NB4 (cell line): ENCODE measurements around the gene LBHD2.

Source experiments
- CTCF ChIP-seq: IDR thresholded peaks from one replicate; pipeline ENCODE4 v1.5.1; 2012; ENCODE audit warnings: low read depth, low read length
- MYC ChIP-seq: IDR thresholded peaks from 2 replicates; pipeline ENCODE4 v1.6.1; 2011; ENCODE audit warnings: low read depth, low read length
- POLR2A ChIP-seq: IDR thresholded peaks from 2 replicates; pipeline ENCODE4 v1.6.1; 2011; ENCODE audit warnings: mild to moderate bottlenecking; ENCODE audit not compliant: insufficient read length; ENCODE audit errors: extremely low read depth
- TF ChIP-seq, protein P1 (sequence below): IDR thresholded peaks from 2 replicates; pipeline ENCODE4 v1.6.1; 2011; ENCODE audit warnings: low read depth, low read length

- TF ChIP-seq CTCF (no peak), POLR2A (no peak), MYC (no peak)
- TF ChIP-seq, protein P1, sequence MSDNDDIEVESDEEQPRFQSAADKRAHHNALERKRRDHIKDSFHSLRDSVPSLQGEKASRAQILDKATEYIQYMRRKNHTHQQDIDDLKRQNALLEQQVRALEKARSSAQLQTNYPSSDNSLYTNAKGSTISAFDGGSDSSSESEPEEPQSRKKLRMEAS, result no peak
Observed at GRCh38 chr14:103134919-103135318, 50.9 kb downstream of the LBHD2 start.
